ENCODE data around the gene TRIO.
A peak's percentile ranks its signal among the peaks of the same experiment; 100 is the strongest.

TRIO gene

GRCh38 chr5:14359069-14360043, 216.2 kb downstream of the TRIO start:
- CTCF ChIA-PET = no interaction called here
- H3K27ac ChIP-seq = no peak overlapping the region
- TF ChIP-seq, protein P1, sequence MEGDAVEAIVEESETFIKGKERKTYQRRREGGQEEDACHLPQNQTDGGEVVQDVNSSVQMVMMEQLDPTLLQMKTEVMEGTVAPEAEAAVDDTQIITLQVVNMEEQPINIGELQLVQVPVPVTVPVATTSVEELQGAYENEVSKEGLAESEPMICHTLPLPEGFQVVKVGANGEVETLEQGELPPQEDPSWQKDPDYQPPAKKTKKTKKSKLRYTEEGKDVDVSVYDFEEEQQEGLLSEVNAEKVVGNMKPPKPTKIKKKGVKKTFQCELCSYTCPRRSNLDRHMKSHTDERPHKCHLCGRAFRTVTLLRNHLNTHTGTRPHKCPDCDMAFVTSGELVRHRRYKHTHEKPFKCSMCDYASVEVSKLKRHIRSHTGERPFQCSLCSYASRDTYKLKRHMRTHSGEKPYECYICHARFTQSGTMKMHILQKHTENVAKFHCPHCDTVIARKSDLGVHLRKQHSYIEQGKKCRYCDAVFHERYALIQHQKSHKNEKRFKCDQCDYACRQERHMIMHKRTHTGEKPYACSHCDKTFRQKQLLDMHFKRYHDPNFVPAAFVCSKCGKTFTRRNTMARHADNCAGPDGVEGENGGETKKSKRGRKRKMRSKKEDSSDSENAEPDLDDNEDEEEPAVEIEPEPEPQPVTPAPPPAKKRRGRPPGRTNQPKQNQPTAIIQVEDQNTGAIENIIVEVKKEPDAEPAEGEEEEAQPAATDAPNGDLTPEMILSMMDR (conservative IDR thresholded peaks at IDR 0.05; ENCODE audit: low read depth) = no peak
- DNase-seq (ENCODE audit: low spot score) = no peak
- POLR2A ChIA-PET (ENCODE audit: low non-redundant PET) = no interaction called here

DNA sequence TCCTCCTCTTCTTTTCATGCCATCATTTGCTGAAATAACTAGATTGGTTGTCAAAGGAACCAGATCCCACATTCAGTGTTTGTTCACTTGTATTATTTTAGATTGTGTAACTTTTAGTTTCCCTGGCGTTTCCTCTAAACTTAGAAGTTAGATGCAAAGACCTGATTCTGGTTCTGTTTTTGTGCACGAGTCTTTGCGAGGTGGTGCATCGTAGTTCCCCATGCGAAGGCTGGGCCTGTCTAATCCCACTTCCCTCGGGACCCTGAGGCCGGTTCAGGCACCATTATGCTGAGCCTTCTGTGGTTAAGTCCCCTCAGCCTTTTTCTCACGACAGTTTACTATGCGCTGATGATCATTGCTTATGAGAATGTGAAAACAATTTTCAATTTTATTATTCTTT, 219.3 kb downstream of the TRIO start:
- H3K27ac ChIP-seq = no peak overlapping the region
- no peak for DNase-seq (ENCODE audit: low spot score)
- ChIA-PET POLR2A (ENCODE audit: low non-redundant PET) (no interaction called here), CTCF (interaction anchor here (0.7 kb wide), 1 partner anchor 351 kb away, joined by 7 read pairs; no protein-coding TSS in a partner anchor)
- TF ChIP-seq, protein P1 (conservative IDR thresholded peaks at IDR 0.05; ENCODE audit: low read depth) = no peak

- TF ChIP-seq, protein P1 (conservative IDR thresholded peaks at IDR 0.05; ENCODE audit: low read depth) = no peak
- DNase-seq (ENCODE audit: low spot score) = no peak
- no peak overlapping the region for H3K27ac ChIP-seq
- ChIA-PET POLR2A (ENCODE audit: low non-redundant PET) (no interaction called here), CTCF (interaction anchor here (0.7 to 1.4 kb wide), 4 partner anchors 12 to 27 kb away, joined by 3 to 11 read pairs (median 4); no protein-coding TSS in a partner anchor)
These were observed 221.0 kb downstream of the TRIO start for GRCh38 chr5:14364096-14364495.

GRCh38 chr5:14364576-14365472, 221.7 kb downstream of the TRIO start:
- DNase-seq (ENCODE audit: low spot score) = peak; percentile 15
- TF ChIP-seq, protein P1 (conservative IDR thresholded peaks at IDR 0.05; ENCODE audit: low read depth) = peak; percentile 80
- CTCF ChIA-PET = interaction anchor here (0.7 to 1.4 kb wide), 5 partner anchors 13 to 451 kb away, joined by 3 to 11 read pairs (median 3); no protein-coding TSS in a partner anchor
- no peak overlapping the region for H3K27ac ChIP-seq
- POLR2A ChIA-PET (ENCODE audit: low non-redundant PET) = no interaction called here

DNA sequence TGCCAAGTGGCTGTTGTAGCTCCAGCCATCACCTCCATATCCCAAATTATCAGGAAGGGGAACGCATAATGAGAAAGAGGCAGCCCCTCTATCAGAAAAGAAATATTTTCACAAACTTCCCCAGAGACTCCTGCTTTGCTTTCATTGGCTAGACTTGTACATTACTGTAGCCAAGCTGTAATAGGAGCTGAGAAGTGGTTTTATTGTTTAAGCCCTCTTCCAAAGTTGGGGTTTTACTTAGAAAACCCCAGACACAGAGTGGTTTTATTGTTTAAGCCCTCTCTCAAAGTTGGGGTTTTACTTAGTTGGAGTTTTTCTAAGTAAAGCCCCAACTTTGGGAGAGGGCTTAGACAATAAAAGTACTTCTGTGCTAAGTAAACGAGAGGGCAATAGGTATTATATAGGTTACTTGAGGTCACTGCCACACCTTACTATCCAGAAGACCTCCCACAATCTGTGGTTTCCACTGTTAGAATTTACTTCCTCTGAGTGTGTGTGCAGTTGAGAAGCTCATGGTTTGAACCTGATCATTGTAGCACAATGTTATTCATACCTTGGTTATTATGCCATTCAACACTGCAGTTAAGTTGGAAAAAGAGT, 222.8 kb downstream of the TRIO start:
- ChIA-PET CTCF (interaction anchor here (1.2 to 1.4 kb wide), 2 partner anchors 29 to 283 kb away, joined by 4 to 5 read pairs; no protein-coding TSS in a partner anchor), POLR2A (ENCODE audit: low non-redundant PET) (no interaction called here)
- no peak overlapping the region for H3K27ac ChIP-seq
- no peak for DNase-seq (ENCODE audit: low spot score)
- TF ChIP-seq, protein P1 (conservative IDR thresholded peaks at IDR 0.05; ENCODE audit: low read depth) = no peak

All from RWPE1 (cell line).